ENCODE data around the gene ATP6V0E1.
"Not testable (repeated sequence)": the region's sequence is repeated elsewhere in the genome, so short reads cannot be mapped to it uniquely, and the experiment has no call there.

ATP6V0E1 gene

GRCh38 chr5:173001229-173001841, 17.8 kb downstream of the ATP6V0E1 start:
- Mint-ChIP-seq H3K4me1 (ENCODE audit: low read depth) (peaks cover 44% of the 10 kb centered on the region), H3K36me3 (ENCODE audit: low read depth) (peaks cover 45% of the 10 kb centered on the region), H3K9me3 (no peaks in the 10 kb centered on the region), H3K4me3 (no peak overlapping the region), H3K27ac (no peak overlapping the region), H3K27me3 (no peaks in the 10 kb centered on the region)
- intact Hi-C loops (cut with micrococcal nuclease): no loop called here

GRCh38 chr5:173003360-173003759, 19.8 kb downstream of the ATP6V0E1 start:
- Mint-ChIP-seq H3K9me3 (no peaks in the 10 kb centered on the region), H3K36me3 (ENCODE audit: low read depth) (peaks cover 33% of the 10 kb centered on the region), H3K27ac (peak overlapping the region; percentile 5), H3K4me1 (ENCODE audit: low read depth) (peaks cover 64% of the 10 kb centered on the region), H3K27me3 (no peaks in the 10 kb centered on the region), H3K4me3 (no peak overlapping the region)
- intact Hi-C loops (cut with micrococcal nuclease): no loop called here

- intact Hi-C loops (cut with micrococcal nuclease): no loop called here
- no peak overlapping the region for H3K4me3 Mint-ChIP-seq
- peaks cover 29% of the 10 kb centered on the region for H3K36me3 Mint-ChIP-seq (ENCODE audit: low read depth)
- H3K9me3 Mint-ChIP-seq: no peaks in the 10 kb centered on the region
- no peak overlapping the region for H3K27ac Mint-ChIP-seq
- H3K4me1 Mint-ChIP-seq (ENCODE audit: low read depth): peaks cover 66% of the 10 kb centered on the region
- H3K27me3 Mint-ChIP-seq: no peaks in the 10 kb centered on the region
Measured at GRCh38 chr5:173004013-173004412, 20.4 kb downstream of the ATP6V0E1 start.

GRCh38 chr5:173004447-173004846, 20.9 kb downstream of the ATP6V0E1 start:
- Mint-ChIP-seq H3K4me3 (no peak overlapping the region), H3K9me3 (no peaks in the 10 kb centered on the region), H3K4me1 (ENCODE audit: low read depth) (peaks cover 67% of the 10 kb centered on the region), H3K36me3 (ENCODE audit: low read depth) (peaks cover 24% of the 10 kb centered on the region), H3K27me3 (no peaks in the 10 kb centered on the region), H3K27ac (no peak overlapping the region)
- intact Hi-C loops (cut with micrococcal nuclease): no loop called here

- H3K4me3 Mint-ChIP-seq: no peak overlapping the region
- H3K9me3 Mint-ChIP-seq: no peaks in the 10 kb centered on the region
- no peaks in the 10 kb centered on the region for H3K27me3 Mint-ChIP-seq
- peaks cover 22% of the 10 kb centered on the region for H3K36me3 Mint-ChIP-seq (ENCODE audit: low read depth)
- H3K27ac Mint-ChIP-seq: peak overlapping the region; percentile 47
- peaks cover 77% of the 10 kb centered on the region for H3K4me1 Mint-ChIP-seq (ENCODE audit: low read depth)
- intact Hi-C loops (cut with micrococcal nuclease): loop anchor here (2.0 kb wide), 2 partner anchors 47 to 135 kb away; partner anchors contain the start of genes BNIP1 and CREBRF
Measured at GRCh38 chr5:173010021-173010420, 26.4 kb downstream of the ATP6V0E1 start.

- Mint-ChIP-seq H3K27ac (peak overlapping the region; percentile 53), H3K4me3 (no peak overlapping the region), H3K4me1 (ENCODE audit: low read depth) (peaks cover 81% of the 10 kb centered on the region), H3K27me3 (no peaks in the 10 kb centered on the region), H3K9me3 (no peaks in the 10 kb centered on the region), H3K36me3 (ENCODE audit: low read depth) (peaks cover 22% of the 10 kb centered on the region)
- intact Hi-C loops (cut with micrococcal nuclease): loop anchor here (2.0 kb wide), 2 partner anchors 46 to 134 kb away; partner anchors contain the start of genes BNIP1 and CREBRF
Measured at GRCh38 chr5:173010547-173011464, 27.2 kb downstream of the ATP6V0E1 start.

GRCh38 chr5:173011566-173011965, 28.0 kb downstream of the ATP6V0E1 start:
- Mint-ChIP-seq H3K9me3 (no peaks in the 10 kb centered on the region), H3K4me3 (no peak overlapping the region), H3K27me3 (no peaks in the 10 kb centered on the region), H3K4me1 (ENCODE audit: low read depth) (peaks cover 84% of the 10 kb centered on the region), H3K36me3 (ENCODE audit: low read depth) (peaks cover 20% of the 10 kb centered on the region), H3K27ac (peak overlapping the region; percentile 53)
- intact Hi-C loops (cut with micrococcal nuclease): loop anchor here (2.0 kb wide), 2 partner anchors 45 to 133 kb away; partner anchors contain the start of genes BNIP1 and CREBRF

GRCh38 chr5:173012882-173013281, 29.3 kb downstream of the ATP6V0E1 start:
- intact Hi-C loops (cut with micrococcal nuclease): no loop called here
- H3K27me3 Mint-ChIP-seq: no peaks in the 10 kb centered on the region
- no peaks in the 10 kb centered on the region for H3K9me3 Mint-ChIP-seq
- peaks cover 81% of the 10 kb centered on the region for H3K4me1 Mint-ChIP-seq (ENCODE audit: low read depth)
- peak overlapping the region; percentile 53 for H3K27ac Mint-ChIP-seq
- no peak overlapping the region for H3K4me3 Mint-ChIP-seq
- H3K36me3 Mint-ChIP-seq (ENCODE audit: low read depth): peaks cover 16% of the 10 kb centered on the region

GRCh38 chr5:173014671-173015070, 31.1 kb downstream of the ATP6V0E1 start:
- H3K4me1 Mint-ChIP-seq (ENCODE audit: low read depth): peaks cover 79% of the 10 kb centered on the region
- peak overlapping the region; percentile 85 for H3K27ac Mint-ChIP-seq
- no peaks in the 10 kb centered on the region for H3K27me3 Mint-ChIP-seq
- no peaks in the 10 kb centered on the region for H3K9me3 Mint-ChIP-seq
- no peak overlapping the region for H3K4me3 Mint-ChIP-seq
- H3K36me3 Mint-ChIP-seq (ENCODE audit: low read depth): peaks cover 23% of the 10 kb centered on the region
- intact Hi-C loops (cut with micrococcal nuclease): no loop called here

- no peak overlapping the region for H3K4me3 Mint-ChIP-seq
- peaks cover 28% of the 10 kb centered on the region for H3K36me3 Mint-ChIP-seq (ENCODE audit: low read depth)
- no peaks in the 10 kb centered on the region for H3K9me3 Mint-ChIP-seq
- intact Hi-C loops (cut with micrococcal nuclease): no loop called here
- peaks cover 73% of the 10 kb centered on the region for H3K4me1 Mint-ChIP-seq (ENCODE audit: low read depth)
- H3K27me3 Mint-ChIP-seq: no peaks in the 10 kb centered on the region
- H3K27ac Mint-ChIP-seq: peak overlapping the region; percentile 85
Measured at GRCh38 chr5:173015192-173015591, 31.6 kb downstream of the ATP6V0E1 start.

- no peaks in the 10 kb centered on the region for H3K9me3 Mint-ChIP-seq
- H3K4me1 Mint-ChIP-seq (ENCODE audit: low read depth): peaks cover 68% of the 10 kb centered on the region
- peaks cover 34% of the 10 kb centered on the region for H3K36me3 Mint-ChIP-seq (ENCODE audit: low read depth)
- intact Hi-C loops (cut with micrococcal nuclease): no loop called here
- no peaks in the 10 kb centered on the region for H3K27me3 Mint-ChIP-seq
- peak overlapping the region; percentile 17 for H3K4me3 Mint-ChIP-seq
- H3K27ac Mint-ChIP-seq: peak overlapping the region; percentile 85
Measured at GRCh38 chr5:173015598-173016455, 32.3 kb downstream of the ATP6V0E1 start.

GRCh38 chr5:173016598-173017046, 33.1 kb downstream of the ATP6V0E1 start:
- peak overlapping the region; percentile 85 for H3K27ac Mint-ChIP-seq
- H3K4me1 Mint-ChIP-seq (ENCODE audit: low read depth): peaks cover 65% of the 10 kb centered on the region
- no peaks in the 10 kb centered on the region for H3K27me3 Mint-ChIP-seq
- H3K36me3 Mint-ChIP-seq (ENCODE audit: low read depth): peaks cover 41% of the 10 kb centered on the region
- peak overlapping the region; percentile 17 for H3K4me3 Mint-ChIP-seq
- intact Hi-C loops (cut with micrococcal nuclease): no loop called here
- no peaks in the 10 kb centered on the region for H3K9me3 Mint-ChIP-seq

GRCh38 chr5:173017087-173017486, 33.5 kb downstream of the ATP6V0E1 start:
- Mint-ChIP-seq H3K36me3 (ENCODE audit: low read depth) (peaks cover 41% of the 10 kb centered on the region), H3K4me1 (ENCODE audit: low read depth) (peaks cover 60% of the 10 kb centered on the region), H3K27ac (peak overlapping the region; percentile 85)
- intact Hi-C loops (cut with micrococcal nuclease); H3K9me3 Mint-ChIP-seq; H3K27me3 Mint-ChIP-seq; H3K4me3 Mint-ChIP-seq: not testable (repeated sequence)
